NCI-H748 (cell line): Measurements from ENCODE around the gene PCARE.
A peak's percentile ranks its signal among the peaks of the same experiment; 100 is the strongest.
"Not testable (repeated sequence)": the region's sequence is repeated elsewhere in the genome, so short reads cannot be mapped to it uniquely, and the experiment has no call there.

ENCODE experiments used
- DNase-seq: peaks from one replicate; lab custom pipeline; 2025; ENCODE audit not compliant: unreplicated experiment; lab: John Stamatoyannopoulos, UW

The PCARE gene

DNA sequence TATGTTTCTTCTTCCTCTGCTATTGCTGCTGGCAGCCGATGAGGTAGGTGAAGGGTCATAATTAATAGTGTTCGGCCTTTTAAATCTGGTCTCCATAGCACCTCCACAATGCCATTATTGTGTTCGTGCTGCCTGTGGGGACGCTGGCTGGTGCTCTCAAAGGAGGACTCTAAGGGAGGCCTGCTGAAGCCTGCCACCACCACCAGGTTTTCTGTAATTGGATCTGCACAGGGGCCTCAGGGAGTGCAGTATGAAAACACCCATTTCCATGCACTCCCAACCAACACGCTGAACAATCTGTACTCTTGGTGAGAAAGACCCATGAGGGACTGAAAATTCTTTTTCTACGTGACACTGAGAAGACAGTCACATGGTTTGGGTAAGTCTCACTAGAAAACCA, 23.2 kb upstream of the PCARE start:
- no peak for DNase-seq

DNA sequence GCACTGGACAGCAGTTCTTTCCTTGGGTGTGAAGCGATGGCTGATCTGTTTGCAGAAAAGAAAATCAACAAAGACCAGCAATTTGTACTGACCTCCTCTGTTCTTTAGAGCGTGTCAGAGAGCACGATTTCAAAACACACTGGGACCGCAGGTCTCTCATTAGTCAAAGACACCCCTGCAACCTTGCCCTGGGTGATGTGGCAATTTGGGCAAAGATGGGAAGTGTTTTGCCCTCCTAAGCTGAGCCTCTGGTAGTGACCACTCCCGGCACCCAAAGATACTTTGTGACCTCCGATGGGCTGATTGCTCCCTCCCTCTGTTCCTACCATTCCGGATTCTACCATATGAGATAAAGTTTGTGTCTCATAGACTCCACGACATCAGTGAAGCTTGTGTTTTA, 22.6 kb upstream of the PCARE start:
- DNase-seq = no peak

DNA sequence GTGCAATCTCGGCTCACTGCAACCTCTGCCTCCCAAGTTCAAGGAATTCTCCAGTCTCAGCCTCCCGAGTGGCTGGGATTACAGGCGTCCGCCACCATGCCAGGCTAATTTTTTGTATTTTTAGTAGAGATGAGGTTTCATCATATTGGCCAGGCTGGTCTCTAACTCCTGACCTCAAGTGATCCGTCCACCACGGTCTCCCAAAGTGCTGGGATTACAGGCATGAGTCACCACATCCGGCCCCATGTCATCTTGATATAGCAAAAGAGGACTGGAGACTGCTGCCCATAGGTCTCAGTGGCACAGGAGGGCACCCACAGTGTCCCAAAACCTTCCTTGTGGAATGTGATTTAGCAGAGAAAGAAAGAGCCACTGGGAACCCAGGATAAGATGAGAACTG, 16.0 kb upstream of the PCARE start:
- not testable (repeated sequence) for DNase-seq

DNA sequence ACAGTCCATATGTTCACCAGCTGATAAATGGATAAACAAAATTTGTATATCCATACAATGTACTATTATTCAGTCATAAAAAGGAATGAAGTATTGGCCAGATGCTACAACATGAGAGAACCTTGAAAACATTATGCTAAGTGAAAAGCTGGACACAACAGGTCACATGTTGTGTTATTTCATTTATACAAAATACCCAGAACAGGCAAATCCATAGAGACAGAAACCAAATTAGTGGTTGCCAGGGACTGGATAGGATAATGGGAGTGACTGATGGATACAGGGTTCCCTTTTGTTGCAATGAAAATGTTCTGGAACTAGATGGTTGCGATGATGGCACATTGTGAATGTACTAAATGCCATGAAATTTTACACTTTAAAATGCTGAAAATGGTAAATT, 10.2 kb upstream of the PCARE start:
- no peak for DNase-seq

DNA sequence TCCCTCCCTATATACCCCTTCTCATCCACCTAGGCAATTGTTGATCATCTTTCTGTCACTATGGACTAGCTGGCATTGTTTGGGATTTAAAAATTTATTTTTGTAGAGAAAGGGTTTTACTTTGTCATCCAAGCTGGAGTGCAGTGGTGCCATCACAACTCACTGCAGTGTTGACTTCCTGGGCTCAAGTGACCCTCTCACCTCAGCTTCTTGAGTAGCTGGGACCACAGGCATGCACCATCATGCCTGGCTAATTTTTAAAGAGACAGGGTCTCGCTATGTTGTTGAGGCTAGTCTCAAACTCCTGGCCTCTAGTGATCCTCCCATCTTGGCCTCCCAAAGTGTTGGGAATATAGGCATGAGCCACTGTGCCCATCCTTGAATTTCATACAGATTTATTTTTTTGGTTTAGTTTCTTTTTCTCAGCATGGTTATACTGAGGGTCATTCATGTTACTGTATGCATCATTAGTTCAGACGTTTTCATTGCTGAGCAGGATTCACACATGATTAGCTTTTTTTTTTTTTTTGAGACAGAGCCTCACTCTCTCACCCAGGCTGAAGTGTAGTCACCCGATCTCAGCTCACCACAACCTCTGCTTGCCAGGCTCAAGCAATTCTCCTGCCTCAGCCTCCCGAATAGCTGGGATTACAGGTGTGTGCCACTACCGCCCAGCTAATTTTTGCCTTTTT, 8.6 kb upstream of the PCARE start:
- no peak for DNase-seq

DNA sequence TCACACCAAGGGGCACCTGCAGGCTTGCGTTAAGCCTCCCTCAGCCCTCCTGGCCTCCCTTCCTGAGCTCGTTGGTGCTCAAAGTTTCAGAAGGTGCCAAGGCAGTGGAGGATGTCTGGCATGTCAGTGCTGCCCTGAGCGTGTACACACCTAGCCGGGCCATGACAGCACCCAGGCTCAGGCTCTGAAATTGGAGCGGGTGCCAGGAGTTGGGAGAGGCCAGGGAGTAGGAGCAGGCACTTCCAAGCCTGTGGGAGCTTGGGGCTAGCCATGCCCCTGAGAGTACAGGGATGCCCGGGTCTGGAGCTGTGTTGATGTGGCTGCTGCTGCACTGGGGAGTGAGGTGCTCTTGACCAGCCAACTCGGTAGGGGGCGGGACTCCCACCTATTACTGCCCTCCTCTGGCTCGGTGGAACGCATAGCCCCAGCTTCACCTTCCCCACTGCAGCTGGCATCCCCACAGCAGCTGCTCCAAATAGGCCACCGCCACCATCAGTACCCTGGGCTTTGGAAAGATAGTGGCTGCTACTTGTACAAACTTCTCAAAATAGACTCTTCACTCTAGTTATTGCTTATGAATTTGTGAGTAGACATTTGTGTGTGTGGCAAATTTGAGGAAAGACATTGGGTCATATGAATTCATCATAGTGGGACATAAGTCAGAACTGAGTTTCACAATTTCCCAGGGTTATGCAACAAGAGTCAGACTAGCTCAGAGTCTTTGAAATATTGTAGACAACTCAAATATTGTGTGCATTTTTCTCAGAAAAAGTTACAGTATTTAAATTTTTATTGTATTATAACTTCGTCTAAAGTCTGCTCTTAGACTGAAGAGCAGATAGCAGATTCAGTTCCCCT, 6.8 kb upstream of the PCARE start:
- no peak for DNase-seq

DNA sequence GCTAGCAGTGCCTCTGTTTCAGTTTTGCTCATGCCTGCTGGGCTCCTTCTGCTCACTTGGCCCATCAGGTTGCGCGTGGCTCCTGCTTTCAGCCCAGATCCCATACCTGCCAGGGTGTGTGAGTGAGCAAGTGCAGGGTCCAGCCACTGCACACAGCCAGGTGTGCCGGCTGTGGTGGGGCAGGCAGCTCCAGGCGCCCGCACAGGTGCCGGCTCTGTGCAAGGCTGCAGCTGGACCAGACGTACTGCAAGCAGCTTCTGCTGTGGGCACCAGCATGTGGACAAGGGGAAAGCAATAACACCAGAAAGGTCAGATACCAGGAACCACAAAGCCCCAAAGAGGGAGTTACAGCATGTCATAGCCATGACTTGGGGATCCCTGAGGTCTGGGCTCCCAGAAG, 5.6 kb upstream of the PCARE start:
- no peak for DNase-seq

DNA sequence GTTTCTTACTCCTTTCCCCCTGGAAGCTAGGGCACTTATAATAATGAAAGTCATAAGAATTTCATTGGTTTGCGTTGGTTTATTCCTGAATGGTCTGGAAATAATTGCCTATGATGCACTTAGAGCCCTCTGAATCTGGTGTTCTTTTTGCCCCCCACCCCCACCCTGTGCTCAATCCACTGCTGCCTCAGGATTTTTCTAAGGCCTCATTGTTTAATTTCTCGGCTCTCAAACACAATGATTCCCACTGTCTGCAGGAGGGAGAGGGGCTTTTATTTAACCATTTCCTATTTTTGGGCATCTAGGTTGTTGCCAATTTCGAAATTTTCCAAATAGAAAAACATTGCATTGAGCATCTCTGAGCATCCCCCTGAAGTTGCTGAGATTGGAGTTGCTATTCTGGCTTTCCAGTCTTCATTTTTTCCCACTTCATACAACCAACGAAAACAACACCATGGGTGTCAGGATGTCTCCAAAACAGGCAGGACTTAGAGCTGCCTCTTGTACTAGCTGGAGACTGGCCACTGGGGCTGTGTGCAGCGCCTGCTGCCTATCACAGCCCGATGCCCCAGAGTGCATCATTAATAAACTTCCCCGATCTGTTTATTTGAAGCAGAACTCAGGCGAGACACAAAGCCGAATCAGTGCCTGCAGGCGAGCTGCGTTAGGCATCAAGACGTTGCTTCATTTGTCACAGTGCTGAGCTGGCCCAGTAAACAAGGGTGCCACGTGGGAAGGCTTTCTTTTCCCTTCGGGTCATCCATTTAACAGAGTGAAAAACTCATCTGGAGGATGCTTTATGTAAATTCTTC, 1.8 kb upstream of the PCARE start:
- no peak for DNase-seq

DNA sequence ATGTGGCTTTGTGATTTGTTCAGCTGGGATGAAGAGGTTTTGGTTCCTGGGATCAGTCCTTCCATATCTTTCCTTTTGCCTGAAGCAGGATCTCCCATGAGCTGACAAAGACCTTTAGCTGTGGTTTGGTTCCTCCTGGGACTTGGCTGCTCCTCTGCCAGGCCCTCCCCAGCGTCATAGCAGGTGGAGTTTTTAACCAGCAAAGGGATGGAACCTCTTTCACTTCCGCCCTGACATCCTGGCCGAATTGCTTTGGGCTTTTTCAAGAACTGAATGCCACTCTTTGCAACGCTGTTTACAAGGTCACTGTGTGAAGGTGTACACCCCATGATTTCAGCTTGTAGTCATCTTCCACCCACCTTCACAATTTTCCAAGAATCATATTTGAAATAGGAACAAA, 390 bp downstream of the PCARE start:
- no peak for DNase-seq

DNA sequence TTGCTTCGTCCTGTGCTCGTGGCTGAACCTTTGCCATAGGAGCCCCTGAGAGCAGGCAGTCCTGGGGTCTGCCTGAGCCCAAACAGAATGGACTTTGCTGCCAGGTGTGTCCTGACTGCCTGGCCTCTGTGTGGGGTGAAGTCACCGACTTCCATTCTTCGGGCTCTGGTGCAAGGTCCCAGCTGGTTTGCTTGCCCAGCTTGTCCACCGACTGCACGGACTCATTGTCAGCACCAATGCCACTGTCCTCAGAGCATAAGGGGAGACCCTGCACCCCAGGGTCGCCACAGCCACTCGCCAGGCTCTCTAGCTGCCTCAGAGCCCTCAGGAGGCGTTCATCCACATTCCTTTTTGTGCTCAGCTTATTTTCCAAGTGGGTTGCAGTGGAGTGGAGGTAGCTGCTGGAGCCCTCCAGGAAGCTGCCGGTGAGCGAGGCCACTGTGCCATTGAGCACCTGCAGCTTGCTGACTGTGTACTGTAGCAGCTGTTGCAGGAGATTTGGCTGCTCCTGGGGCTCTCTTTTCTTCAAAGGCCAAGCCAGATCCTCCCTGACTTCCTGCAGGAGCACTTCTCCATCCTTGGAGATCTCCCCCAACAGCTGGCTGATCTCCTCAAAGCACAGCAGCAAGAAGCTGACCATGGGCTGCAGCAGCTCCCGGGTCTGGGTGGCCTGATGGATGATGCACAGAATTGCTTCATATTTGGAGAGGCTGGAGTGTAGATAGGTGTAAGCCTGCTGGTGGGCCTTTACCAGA, 1.2 kb downstream of the PCARE start:
- DNase-seq = no peak

DNA sequence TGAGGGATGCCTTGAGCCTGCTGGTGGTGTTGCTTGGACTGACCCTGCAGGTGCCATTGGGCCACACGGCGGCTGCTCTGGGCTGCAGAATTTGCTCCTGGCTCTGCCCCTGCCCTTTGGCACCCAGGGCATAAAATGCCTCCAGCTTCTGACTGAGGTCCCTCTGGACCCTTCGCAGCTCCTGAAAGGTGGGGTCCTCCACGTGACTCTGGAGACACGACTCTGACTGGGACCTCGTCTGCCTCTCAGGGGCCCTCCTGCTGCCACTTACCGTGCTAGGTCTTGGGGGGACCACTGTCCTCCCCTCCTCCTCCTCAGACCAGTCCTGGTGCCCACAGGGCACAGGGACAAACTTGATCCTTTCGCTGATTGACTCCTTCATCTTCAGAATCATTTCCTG, 2.1 kb downstream of the PCARE start:
- DNase-seq = no peak

DNA sequence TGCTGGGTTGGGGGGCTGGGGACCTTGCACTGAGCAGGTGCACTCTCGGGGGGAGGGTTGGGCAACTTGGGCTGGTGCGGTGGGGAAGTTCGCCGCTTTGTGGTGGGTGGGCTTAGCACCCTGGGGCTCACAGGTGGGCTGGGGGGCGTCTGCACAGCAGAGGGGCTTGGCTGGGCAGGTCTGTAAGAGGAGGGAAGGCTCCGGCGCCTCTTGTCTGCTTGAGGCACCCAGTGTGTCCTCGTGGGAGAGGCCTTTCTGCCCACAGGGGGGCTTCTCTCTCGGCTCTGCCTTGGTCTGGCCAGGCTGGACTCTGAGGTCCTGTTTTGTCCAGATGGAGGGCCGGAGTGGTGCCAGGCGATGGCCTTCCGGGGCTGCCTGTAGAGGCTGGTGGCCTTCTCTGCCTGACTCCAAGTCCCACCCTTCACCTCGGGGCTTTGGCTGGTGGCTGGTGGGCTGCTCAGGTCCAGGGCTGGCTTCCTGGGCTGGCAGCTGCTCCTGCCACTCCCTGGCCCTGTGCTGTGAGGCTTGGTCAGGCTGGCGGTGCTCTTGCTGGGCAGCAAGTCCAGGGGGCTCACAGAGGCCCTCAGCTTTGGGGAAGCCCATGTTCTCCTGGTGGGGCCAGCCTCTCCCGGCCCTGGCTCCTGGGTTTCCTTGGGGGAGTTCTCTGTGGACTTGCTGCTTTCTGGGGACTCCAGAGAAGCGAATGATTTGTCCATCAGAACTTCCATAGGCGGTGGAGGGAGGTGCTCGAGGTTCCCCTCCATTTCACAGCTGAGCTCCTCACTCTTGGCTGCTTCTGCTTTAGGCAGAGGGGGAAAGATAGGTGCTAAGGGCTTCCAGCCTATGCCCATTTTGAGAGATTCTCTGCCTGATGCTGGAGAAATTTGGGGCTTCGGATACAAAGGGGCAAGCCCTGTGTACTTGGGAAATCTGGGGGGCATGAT, 3.0 kb downstream of the PCARE start:
- no peak for DNase-seq

DNA sequence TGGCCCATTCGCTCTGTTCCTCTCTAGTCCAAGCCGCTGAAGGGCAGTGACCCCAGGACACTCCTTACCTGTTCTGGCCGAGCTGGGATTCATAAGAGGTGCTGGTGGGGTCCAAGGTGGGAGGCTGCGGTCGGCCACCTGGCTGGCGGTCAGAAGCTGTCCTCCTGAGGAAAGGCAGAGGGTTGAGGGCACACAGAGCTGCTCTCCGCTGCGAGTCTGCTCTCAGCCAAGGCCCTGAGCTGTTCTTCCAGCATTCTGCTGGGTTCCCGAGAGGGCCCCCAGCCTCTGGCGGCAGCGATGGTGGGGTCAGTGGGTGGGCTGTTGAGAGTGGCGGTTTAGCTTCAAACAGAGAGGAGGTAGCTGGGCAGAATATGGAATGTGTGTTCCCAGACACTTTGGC, 3.8 kb downstream of the PCARE start:
- DNase-seq = no peak

DNA sequence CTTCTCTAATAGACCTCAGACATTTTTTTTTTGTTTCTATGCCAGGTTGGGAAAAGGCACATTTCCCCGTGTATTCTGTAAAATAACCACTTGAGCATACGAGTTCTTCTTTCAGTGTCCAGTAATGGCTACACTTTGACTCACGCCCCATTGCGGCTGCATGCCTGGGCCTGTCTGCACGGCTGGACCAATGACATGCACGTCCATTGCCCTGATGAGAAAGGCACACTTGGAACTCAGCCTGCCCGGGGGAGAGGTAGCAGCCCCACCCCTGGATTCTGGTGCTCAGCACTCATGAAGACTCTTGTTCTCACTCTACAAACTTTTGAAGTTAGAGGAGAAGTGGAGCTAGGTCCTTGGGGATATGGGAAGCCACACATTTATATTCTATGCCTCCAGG, 5.8 kb downstream of the PCARE start:
- peak; percentile 10 for DNase-seq

DNA sequence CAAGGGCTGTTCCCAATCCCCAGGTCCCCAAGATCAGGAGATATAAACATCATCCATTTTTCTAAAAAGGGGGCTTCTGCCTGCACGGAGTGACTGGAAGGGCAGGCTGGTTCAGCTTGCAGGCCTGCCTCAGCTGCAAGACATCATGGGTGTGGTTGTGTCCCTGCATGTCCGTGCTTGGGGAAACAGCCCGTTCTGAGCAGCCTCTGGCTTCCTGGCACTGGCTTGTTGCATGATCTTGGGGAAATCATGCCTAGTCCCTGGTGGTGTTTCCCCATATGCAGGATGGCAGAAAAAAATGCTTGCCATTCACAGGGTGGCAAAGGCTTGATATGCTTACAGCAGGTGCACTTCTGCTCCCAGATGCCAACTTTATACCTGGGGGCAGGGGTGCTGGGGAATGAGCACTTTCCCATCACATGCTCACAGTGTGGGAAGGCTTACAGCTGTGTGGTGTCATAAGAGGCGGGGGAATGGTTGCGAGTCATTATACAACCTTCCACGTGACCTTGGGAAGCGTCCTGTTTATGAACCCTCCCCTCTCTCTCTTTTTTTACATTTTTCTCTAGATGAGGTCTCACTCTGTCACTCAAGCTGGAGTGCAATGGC, 7.2 kb downstream of the PCARE start:
- DNase-seq = no peak

DNA sequence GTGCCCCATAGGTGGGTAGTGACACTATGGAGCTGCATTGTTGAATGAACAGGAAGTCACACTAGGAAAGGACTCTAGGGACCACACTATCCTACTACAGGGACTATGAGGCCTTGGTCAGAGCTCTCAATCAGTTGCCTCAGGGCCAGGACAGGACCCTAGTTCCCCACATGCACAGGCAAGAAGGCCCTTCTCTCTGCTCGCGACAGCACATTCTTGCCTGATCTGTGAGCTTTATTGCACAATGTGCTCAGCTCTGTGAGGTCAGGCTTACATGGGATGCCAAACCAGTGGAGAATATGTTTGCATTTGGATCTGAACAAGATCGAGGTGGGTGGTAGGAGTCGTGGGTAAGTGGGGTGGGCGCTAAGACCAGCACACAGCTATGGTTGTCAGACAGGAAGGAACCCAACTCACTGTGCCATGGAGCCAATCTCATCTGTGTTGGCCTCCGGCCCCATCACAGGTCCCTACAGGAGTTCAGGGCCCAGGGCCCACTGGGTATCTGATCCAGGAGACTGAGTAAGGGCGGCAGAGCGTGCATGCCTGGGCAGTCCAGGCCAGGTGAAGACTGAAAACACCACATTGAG, 8.0 kb downstream of the PCARE start:
- DNase-seq = no peak

DNA sequence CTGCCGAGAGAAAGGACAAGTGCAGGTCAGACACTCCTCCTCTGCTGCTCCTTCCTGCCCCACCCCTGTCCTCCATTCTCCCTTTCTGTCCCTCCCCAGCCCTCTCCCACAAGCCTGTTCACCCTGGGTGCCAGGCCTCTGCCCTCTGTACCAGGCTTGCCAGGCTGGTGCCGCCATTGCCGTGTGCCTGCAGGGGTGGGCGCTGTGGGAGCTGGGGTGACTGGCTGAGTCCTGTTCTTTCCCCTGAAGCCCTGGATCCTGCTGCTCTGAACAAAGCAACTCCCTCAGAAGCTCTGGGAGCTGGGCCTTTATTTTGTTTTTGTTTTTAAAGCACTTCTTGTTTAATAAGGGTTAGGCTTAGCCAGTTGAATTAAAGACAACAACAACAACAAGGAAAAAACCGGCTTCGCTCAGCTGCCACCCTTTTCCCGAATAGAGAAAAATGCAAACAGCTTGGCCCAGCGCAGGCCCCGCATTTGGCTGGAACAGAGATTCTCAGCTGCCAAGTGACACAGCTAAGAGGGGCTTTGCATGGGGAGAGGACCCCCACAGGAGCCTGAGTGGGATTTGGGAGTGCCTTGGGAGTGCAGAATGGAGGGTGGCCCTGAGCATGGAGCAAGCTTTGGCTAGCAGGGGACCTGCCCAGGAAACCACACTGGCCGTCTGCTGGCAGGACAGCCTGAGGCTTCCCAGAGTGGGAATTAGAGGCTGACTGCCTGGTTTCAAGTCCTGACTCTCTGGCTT, 9.1 kb downstream of the PCARE start:
- DNase-seq = no peak

DNA sequence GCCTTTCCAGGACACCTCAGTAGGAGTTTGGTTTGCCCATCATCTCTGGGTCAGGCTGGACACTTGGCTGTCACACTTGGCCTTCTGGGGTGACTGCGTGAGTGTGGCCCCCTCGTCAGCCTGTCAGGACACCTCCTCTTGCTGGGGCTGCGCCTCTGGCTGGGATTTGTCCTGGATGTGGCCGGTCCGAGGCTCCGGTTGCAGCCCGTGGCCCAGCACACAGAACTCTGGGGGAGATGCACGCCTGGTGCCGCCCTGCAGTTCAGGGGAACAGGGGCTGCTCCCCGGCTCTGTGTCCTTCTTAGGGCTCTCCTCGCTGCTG, 9.6 kb downstream of the PCARE start:
- no peak for DNase-seq

DNA sequence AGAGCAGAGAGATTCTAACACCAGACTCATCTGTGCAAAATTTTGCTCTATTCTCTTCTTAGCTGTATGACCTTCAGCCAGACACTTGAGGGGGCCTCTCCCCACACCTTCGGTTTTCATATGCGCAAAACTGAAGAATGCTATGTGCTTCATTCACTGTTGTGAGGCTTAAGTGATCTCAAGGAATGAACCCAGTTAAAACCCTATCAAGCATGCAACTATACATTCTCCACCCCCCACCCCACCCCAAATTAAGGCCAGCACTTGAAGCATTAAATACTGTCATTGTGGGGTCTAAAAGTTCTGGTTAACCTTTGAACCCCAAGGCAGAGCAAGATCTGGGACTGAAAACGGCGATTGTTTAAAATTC, 10.0 kb downstream of the PCARE start:
- no peak for DNase-seq
